HepG2 (cell line): ENCODE data around the gene SGSM1.

Source experiments
- CHD4 ChIP-seq: fragments of 200-600 bp; sonication (generic); IDR thresholded peaks from 2 replicates; pipeline ENCODE4 v1.7.0; 2017; ENCODE audit warnings: mild to moderate bottlenecking, low read length, borderline replicate concordance
- CTCF ChIP-seq: sonication (generic); formaldehyde crosslinking; IDR thresholded peaks from 2 replicates; pipeline ENCODE4 v1.5.0; 2020; ENCODE audit warnings: mild to moderate bottlenecking, missing genetic modification reagents, moderate library complexity
- ELF1 ChIP-seq: sonication (generic); formaldehyde crosslinking; IDR thresholded peaks from 2 replicates; pipeline ENCODE4 v1.4.0; 2020; ENCODE audit warnings: missing genetic modification reagents
- EZH2 ChIP-seq: conservative IDR thresholded peaks from 2 replicates; pipeline ENCODE4 v1.6.1; 2012; ENCODE audit warnings: mild to moderate bottlenecking, low read depth, low read length, moderate library complexity
- FOXO4 ChIP-seq: sonication (generic); formaldehyde crosslinking; conservative IDR thresholded peaks from 2 replicates; pipeline ENCODE4 v1.8.1; 2023; ENCODE audit warnings: missing genetic modification reagents
- FOXP1 ChIP-seq, 2 experiments: fragments of 450-650 bp in 1 of 2; IDR thresholded peaks; 2 replicates each; pipeline ENCODE4 v1.6.1; 2017 to 2018; ENCODE audit warnings: antibody characterized with exemption in 1 of 2
- MBD4 ChIP-seq: IDR thresholded peaks from 2 replicates; pipeline ENCODE4 v1.6.1; 2012; ENCODE audit warnings: low read length, inconsistent platforms, borderline replicate concordance
- REST ChIP-seq, 2 experiments: IDR thresholded peaks; 2 replicates each; pipeline ENCODE4 v1.6.1; 2011 to 2012; ENCODE audit warnings: low read length in 2 of 2, borderline replicate concordance in 1 of 2, low read depth in 1 of 2, mild to moderate bottlenecking in 1 of 2, moderate library complexity in 1 of 2
- TFE3 ChIP-seq: IDR thresholded peaks from 2 replicates; pipeline ENCODE4 v1.6.1; 2016
- USF2 ChIP-seq, 2 experiments: sonication (generic) in 1 of 2; formaldehyde crosslinking in 1 of 2; IDR thresholded peaks; 2 replicates each; pipeline versions ENCODE4 v1.5.1 to v1.6.1; 2011 to 2020; ENCODE audit warnings: borderline replicate concordance in 1 of 2, low read depth in 1 of 2, low read length in 1 of 2, mild to moderate bottlenecking in 1 of 2, missing genetic modification reagents in 1 of 2, moderate library complexity in 1 of 2
- ZBTB2 ChIP-seq: sonication (generic); formaldehyde crosslinking; IDR thresholded peaks from 2 replicates; pipeline ENCODE4 v1.8.0; 2022; ENCODE audit warnings: low read depth, missing genetic modification reagents
- ZNF274 ChIP-seq: sonication (generic); formaldehyde crosslinking; IDR thresholded peaks from 2 replicates; pipeline ENCODE4 v1.5.1; 2020; ENCODE audit warnings: mild to moderate bottlenecking, missing genetic modification reagents
- ZNF383 ChIP-seq: sonication (generic); formaldehyde crosslinking; IDR thresholded peaks from 2 replicates; pipeline ENCODE4 v1.4.0; 2020; ENCODE audit warnings: missing genetic modification reagents, mild to moderate bottlenecking, borderline replicate concordance
- ZNF616 ChIP-seq: sonication (generic); formaldehyde crosslinking; IDR thresholded peaks from 2 replicates; pipeline ENCODE4 v1.5.0; 2020; ENCODE audit warnings: low read depth, mild to moderate bottlenecking, missing genetic modification reagents

- TF ChIP-seq ELF1 (CRISPR knock-in tag) (no peak), REST (IDR thresholded peaks at IDR 0.05; ENCODE audit: borderline replicate concordance in 1 of 2, low read depth in 1 of 2, low read length in 2 of 2) (no peak), ZNF616 (no peak), CTCF (CRISPR knock-in tag) (peak; percentile 63), ZNF274 (no peak), ZNF383 (CRISPR knock-in tag) (no peak), MBD4 (no peak), ZBTB2 (CRISPR knock-in tag) (no peak), TFE3 (CRISPR knock-in tag) (no peak), EZH2 (no peak), FOXO4 (no peak), USF2 (IDR thresholded peaks at IDR 0.05; ENCODE audit: low read depth, low read length) (no peak), USF2 (CRISPR knock-in tag; IDR thresholded peaks at IDR 0.05; ENCODE audit: borderline replicate concordance) (no peak), FOXP1 (IDR thresholded peaks at IDR 0.05) (no peak), FOXP1 (CRISPR knock-in tag; IDR thresholded peaks at IDR 0.05) (no peak), CHD4 (no peak)
These were observed 33.4 kb upstream of the SGSM1 start for GRCh38 chr22:24772493-24773220.
